ENCODE measurements around the gene TRIM46.

The TRIM46 gene

DNA sequence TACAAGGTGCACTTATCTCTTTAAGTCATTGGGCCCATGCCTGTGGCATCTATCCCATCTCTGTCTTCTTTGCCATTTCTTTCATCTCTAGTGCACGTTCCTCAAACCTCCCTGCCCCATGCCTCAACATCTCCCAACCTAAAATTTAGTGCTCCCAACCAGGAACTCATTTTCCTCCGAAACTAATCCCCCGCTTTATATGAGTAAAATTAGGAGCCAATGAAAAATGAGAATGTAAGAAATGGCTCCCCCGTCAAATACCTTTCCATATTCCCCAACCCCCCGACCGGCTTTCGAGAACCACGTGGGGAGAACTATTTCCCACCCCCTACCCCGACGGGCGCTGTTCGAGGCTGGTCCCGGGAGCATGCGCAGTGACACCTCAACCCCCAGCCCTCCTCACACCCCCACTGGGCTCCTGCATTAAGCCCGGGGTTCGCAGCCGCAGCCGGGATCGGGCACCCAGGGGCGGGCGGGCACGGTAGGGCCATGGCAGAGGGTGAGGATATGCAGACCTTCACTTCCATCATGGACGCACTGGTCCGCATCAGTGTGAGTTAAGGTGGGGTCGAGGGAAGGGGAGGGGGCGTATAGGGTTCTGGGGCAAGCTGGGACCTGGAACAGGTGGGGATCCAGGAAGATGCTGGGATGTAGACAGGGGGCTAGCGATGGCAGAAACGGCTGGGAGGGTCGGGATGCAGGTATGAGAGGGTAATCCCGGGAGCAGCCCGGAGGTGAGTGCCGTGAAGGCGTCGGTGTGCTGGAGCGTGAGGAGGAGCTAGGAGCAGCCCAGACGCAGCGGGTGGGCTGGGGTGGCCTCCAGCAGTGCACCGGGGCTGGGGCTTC is at the start of gene TRIM46:
TSS of gene TRIM46 (plus strand) at position 372 of the 846 bp plus-strand sequence. CDS start at position 490, 118 bp downstream.
- peak; percentile 48 to 64 for DNase-seq (ENCODE audit: low read depth in 2 of 2)

DNA sequence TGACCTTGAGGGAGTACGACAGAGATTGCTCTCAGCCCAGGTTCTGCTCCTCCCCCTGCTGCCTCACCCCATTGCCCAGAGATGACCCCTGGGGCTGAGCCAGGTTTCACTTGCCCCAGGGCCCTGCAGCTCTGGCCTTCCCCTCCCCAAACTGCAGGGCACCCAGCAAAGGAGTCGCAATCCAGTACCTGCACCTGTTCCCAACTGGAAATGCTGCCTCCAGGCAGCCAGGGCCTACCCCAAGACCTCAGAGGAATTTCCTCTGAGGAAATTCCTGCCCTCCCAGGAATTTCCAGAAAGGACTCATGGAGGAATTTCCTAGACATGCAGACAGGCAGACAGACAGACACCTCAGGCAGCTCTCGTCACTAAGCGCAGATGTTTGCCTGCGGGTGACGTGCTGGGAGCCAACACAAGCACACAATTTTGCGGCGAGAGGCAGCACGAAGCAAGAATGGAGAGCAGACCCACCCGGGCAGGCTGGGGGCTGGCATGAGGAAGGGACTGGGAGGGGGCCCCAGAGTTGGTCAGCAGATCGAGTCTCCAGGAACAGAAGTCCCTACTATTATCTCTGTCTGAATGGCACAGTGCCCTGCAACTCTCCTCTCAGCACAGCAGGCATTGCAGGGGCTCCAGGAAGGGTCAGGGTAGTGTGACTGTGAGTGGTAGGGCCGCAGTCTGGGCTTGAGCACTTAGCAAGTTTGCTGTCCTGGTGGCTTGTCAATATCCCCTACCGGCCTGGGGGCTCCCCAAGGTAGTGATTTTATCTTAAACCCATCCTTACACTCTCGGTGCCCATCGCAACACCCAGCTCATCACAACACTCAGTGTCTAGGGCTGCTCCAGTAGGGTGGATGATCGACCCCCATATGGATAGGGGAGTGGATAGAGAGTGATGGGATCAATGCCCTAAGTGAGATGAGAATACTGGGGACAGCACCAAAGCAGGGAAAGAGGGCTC is 48.9 kb upstream of the TRIM46 start:
- no peak for DNase-seq (ENCODE audit: low read depth in 2 of 2)

- no peak for DNase-seq (ENCODE audit: low read depth in 2 of 2)
Measured at GRCh38 chr1:155125511-155125945, 48.1 kb upstream of the TRIM46 start.

DNA sequence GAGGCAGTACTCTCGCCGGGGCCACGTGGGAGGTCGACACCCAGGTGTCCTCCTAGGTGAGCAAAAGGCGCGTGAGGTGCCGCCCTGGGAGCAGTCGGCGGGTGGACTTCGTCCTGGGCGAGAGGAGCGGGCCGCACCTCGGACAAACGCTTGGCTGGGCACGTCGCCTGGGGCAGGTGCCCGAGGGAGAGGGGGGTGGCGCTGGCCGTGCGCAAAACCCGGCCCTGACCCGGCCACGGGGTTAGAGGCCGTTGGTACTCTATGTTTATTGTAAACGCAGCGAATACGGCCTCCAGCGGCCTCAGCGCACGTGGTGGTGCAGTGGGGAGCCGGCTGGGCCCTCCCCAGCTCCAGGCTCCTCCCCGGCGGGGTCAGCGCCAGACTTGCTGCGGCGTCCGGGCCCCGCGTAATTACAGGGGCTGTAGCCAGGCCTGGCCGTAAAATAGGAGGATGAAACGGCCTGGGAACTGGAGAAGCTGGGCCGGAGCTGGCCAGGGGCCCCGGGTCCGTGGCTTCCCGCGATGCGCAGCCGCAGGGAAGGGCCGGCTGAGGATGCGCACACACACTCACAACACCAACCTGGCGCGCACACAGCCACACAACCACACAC is 47.6 kb upstream of the TRIM46 start:
- no peak for DNase-seq (ENCODE audit: low read depth in 2 of 2)

DNA sequence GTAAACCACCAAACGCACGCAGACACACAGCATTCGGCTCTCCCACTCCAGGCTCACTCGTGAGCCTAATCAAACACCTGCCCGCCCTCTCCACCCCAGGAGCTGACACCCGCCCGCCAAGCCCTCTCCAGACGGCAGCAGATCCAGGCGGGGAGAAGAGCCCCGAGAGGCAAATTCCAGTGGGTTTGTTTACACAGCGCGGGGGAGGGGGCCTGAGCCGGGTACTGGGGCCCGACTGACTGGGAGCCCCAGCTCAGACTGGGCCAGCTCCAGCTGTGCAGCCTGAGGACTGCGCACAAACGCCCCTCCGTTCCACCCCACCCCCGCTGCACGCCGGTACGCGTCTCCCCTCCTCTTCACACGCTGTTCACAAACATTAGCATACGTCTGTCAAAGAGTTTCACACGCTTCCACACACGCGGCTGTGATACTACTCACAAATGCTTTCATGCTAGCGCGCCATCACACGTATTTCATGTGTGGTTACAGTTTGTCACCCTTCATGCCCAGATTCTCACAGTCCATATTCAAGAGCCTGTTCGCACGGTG is 47.0 kb upstream of the TRIM46 start:
- DNase-seq (ENCODE audit: low read depth in 2 of 2) = no peak

DNA sequence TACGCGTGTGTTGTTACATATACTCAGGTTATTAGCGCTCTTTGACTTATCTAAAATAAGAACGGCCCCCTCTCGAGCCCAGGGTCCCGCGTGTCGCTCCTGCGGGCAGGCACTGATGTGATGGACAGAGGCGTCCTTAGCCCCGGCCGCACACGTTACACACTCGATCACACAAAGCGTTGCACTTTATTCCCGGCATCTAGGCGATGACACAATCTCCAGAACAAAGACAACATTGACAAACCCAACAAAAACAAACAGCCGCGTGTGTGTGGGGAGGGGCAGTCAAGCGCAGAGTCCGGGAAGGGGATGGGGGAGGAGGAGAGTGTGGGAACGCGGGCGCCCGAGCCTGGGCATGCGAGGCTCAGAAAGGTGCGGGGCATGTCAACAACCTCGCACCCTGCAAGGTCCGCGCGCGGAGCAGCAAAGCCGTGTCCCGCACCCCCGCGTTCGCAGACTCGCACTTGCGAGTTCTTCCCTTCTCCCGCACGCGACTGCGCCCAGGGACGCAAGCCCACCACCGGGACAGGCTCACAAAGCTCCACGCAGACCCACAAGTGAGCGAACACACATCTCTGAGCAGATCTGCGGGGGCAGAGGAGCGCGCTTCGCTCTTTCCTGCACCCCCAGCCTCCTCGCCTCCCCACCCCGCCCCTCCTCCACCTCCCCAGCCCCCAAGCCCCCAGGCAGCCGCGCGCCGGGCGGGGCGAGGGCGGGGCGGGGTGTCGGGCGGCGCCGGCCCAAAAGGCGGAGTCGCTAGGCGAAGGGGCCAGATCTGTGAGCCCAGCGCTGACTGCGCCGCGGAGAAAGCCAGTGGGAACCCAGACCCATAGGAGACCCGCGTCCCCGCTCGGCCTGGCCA is 46.3 kb upstream of the TRIM46 start, which contains the start of gene EFNA1:
TSS of gene EFNA1 (plus strand) at position 772 of the 862 bp plus-strand sequence. CDS start 102 bp downstream, outside the sequence.
- peak in 1 of 2 donors; percentile 23 for DNase-seq (ENCODE audit: low read depth in 2 of 2)

DNA sequence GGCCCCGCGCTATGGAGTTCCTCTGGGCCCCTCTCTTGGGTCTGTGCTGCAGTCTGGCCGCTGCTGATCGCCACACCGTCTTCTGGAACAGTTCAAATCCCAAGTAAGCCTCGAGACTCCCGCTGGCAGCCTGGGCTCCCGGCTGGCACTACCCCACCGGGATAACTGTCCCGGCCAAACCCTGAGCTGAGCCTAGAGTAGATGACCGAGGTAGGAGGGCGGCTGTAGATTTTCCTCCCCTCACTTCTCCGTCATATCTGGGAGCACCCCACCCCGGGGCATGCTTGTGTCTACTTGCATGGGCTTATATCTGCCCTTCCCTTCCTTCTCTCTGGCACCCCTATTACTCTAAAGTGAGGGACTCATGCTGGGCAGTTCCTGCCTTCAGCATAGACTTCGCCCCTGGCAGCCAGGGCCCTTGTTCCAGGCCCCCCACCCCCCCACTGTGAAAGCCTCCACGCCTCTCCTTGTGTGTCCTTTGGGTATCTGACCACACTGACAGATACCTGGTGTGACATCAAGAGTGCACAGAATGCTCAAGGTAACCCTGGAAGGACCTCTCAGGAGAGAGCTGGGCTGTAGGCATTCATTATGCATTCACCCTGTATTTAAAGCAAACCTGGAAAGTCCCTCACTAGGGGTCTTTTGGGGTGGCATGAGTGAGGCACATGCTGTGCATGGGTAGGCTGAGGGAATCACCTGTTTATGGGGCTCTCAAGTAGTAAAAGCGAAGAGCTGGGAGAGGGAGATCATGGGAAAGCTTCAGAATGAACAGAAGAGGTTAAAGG is 45.5 kb upstream of the TRIM46 start:
- DNase-seq (ENCODE audit: low read depth in 2 of 2) = no peak

DNA sequence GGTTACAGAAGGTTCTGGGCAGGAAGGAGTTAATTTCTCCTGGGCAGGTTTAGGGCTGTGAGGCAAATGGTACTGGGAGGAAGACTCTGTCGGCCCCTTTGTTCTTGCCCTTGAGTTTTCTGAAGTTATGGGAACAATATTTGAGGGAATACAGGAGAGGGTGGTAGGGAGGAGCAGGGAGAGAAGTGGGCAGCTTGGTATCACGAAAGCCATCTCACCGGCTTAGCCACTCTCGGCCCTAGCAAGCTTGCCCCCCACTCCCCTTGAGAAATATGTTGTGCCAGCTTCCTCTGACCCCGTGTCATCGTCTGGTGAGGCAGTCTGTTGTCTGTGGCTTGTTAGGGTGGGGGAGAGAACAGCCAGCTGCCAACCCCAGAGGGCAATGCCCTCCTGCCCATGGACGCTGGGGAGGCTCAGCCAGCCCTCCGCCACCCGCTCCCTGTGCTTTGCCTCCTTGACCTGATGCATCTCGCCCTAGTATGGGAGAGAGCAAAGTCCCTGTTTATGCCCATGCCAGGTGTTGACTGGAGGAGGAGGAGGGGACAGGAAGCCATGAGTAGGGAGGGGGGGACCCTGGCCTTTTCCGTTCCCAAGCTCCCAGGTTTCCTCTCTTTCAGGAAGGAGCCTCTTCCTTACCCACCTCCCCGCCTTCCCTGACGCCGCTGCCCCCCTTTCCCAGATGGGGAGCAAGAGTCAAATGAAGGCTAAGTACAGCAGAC is 44.7 kb upstream of the TRIM46 start:
- DNase-seq (ENCODE audit: low read depth in 2 of 2) = no peak

GRCh38 chr1:155130272-155131006 is 43.2 kb upstream of the TRIM46 start:
- no peak for DNase-seq (ENCODE audit: low read depth in 2 of 2)

DNA sequence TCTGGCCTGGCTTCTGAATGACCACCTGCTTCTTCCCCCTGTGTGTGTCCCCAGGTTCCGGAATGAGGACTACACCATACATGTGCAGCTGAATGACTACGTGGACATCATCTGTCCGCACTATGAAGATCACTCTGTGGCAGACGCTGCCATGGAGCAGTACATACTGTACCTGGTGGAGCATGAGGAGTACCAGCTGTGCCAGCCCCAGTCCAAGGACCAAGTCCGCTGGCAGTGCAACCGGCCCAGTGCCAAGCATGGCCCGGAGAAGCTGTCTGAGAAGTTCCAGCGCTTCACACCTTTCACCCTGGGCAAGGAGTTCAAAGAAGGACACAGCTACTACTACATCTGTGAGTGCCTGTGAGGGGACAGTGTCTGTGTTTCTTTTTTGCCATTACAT is 42.4 kb upstream of the TRIM46 start:
- no peak for DNase-seq (ENCODE audit: low read depth in 2 of 2)

DNA sequence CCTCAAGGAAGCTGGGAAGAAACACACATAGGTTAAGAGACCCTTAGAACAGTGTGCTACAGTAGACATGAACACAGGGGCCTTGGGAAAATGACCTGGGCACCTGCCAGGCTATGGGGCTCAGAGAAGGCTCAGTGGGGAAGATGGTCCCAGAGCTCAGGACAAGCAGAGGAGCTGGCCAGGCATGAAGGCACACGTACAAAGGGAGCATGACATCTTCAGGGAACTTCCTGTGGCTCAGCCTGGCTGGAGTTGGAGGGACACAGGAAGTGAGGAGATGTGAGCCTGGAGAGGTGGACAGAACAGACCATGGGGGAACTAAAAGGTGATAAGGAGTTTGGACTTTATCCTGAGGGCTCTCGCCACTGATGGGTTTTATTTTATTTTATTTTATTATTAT is 41.8 kb upstream of the TRIM46 start:
- no peak for DNase-seq (ENCODE audit: low read depth in 2 of 2)

DNA sequence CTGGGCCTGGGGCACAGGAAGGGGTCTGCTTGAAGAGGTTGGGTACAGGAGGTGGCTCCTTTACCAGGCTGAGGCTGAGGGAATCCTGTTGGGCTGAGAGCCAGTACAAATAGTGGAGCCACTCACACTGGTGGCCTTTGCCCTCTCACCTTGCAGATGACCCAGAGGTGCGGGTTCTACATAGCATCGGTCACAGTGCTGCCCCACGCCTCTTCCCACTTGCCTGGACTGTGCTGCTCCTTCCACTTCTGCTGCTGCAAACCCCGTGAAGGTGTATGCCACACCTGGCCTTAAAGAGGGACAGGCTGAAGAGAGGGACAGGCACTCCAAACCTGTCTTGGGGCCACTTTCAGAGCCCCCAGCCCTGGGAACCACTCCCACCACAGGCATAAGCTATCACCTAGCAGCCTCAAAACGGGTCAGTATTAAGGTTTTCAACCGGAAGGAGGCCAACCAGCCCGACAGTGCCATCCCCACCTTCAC is 39.8 kb upstream of the TRIM46 start:
- no peak for DNase-seq (ENCODE audit: low read depth in 2 of 2)

GRCh38 chr1:155134322-155134721 is 39.3 kb upstream of the TRIM46 start:
- DNase-seq (ENCODE audit: low read depth in 2 of 2) = no peak

GRCh38 chr1:155134880-155135414 is 38.7 kb upstream of the TRIM46 start:
- DNase-seq (ENCODE audit: low read depth in 2 of 2) = peak; percentile 26 to 61

GRCh38 chr1:155135415-155136028 is 38.1 kb upstream of the TRIM46 start, which contains the start of gene SLC50A1:
Gene SLC50A1 (plus strand): TSS chr1:155135852. CDS start chr1:155135912, 60 bp downstream.
- DNase-seq (ENCODE audit: low read depth in 2 of 2) = peak; percentile 79 to 82

DNA sequence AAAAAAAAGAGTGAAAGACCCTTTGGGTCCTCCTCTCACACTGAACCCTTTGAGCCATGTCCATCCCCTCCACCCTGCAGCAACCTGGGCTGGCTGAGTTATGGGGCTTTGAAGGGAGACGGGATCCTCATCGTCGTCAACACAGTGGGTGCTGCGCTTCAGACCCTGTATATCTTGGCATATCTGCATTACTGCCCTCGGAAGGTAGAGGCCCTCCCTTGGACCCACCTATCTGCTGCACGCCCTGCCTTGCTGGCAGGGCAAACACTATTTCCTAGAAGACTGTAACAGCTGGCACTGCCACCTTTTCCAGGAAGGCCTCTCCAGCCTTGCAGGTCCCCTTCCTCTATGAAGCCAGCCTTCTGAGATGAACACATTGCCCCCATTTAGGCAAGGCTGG is 36.9 kb upstream of the TRIM46 start:
- DNase-seq (ENCODE audit: low read depth in 2 of 2) = no peak

All from stimulated activated CD8-positive, alpha-beta memory T cell treated with anti-CD3 and anti-CD28 coated beads, Interleukin-15, amount 100 ng/mL, for 4 hours (primary cell).